Fibroblast of skin of right quadriceps (primary cell): Measurements from ENCODE around the gene C1orf53.
"Not testable (repeated sequence)": the region's sequence is repeated elsewhere in the genome, so short reads cannot be mapped to it uniquely, and the experiment has no call there.

ENCODE experiments used
- DNase-seq: peaks from one replicate; pipeline ENCODE4 v3.0.0-alpha.2; 2013

C1orf53 gene

DNA sequence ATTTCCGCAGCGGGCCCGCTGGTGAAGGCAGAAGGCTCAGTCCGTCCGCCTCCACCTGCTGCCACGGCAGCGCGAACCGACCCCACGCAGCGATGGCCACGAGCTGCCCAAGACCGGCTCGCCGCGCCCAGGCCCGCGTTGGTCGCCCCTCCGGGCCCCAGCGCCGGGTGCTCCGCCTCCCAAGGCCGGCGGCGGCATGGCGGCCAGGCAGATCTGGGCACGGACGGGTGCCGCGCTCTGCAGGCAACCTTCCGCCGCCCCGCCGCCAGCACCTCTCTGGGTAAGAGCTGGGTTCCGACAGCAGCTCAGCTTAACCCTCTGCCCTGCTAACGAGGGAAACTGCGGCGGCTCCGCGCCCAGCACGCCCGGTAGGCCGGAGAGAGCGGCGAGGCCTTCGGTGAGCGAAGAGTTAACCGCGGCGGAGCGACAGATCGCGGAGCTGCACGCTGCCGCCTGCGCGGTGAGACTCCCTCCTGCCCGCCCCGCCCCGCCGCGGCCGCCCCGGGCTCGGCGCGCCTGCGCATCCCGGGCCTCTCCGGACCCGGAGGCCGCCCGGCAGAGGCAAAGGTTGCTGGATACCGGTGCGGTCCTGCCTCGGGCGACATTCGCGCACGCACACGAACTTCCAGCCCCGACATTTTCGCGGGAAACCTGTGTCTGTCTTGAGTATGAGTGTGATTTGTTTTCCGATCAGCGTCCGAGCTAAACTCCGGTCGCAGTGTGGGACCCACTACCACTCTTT, at the start of gene C1orf53:
Gene C1orf53 (plus strand): TSS at position 177 of the 742 bp plus-strand sequence. CDS start 20 bp downstream, at position 197.
- DNase-seq = peak; percentile 87

DNA sequence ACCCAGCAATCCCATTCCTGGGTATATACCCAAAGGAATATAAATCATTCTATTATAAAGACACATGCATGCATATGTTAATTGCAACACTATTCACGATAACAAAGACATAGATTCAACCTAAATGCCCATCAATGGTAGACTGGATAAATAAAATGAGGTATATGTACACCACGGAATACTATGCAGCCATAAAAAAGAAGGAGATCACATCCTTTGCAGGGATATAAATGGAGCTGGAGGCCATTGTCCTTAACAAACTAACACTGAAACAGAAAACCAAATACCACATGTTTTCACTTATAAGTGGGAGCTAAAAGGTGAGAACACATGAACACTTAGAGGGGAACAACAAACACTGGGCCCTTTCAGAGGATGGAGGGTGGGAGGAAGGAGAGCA, 46.7 kb upstream of the C1orf53 start:
- DNase-seq = not testable (repeated sequence)

DNA sequence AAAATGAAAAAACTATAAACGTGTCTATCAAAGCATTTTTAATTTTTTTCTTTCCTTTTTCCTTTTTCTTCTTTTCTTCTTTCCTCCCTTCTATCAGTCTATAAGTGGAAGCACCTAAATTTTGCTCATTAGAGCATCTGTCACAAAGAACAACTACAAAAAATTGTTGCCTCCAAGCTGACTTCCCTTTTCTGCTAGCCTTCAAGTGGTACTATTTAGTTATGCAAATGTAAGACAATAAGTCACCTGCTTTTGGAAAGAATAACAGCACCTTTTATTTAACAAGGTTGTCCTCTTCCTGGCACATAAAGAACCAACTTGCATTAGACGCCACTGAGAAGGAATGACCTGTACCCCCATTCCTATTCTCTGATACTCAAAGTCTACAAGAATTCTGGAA, 45.0 kb upstream of the C1orf53 start:
- DNase-seq = no peak

DNA sequence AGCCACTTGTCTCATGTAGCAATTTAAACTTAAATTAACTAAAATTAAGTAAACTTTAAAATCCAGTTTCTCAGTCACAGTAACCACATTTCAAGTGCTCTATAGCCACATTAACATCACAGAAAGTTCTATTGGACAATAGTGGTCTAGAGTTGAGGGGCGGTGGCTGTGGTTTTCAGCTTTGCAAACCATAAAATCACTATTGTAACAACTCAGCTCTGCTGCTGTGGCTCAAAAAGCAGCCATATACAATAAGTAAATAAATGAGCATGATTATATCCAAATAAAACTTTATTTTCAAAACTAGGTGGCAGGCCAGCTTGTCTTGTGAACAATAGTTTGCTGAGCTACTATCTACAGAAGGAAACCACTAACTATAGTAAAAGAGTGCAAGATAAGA, 43.4 kb upstream of the C1orf53 start:
- no peak for DNase-seq

DNA sequence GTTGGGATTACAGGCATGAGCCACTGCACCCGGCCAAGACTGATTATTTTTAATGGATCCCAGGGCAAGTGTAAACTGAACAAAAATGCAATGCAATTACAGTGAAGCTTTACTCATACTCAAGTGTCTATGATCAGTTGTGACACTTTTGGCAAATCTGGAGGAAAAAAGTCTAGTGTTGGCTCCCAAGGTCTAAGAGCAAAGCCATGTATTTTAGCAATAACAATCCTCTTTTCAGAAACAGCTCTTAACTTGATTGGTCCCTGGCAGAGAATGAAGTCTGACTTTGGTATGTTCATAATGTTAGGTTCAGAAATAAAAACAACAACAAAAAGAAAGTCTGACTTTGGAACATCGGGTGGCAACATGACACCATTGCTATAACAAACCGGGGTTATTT, 40.2 kb upstream of the C1orf53 start:
- no peak for DNase-seq

DNA sequence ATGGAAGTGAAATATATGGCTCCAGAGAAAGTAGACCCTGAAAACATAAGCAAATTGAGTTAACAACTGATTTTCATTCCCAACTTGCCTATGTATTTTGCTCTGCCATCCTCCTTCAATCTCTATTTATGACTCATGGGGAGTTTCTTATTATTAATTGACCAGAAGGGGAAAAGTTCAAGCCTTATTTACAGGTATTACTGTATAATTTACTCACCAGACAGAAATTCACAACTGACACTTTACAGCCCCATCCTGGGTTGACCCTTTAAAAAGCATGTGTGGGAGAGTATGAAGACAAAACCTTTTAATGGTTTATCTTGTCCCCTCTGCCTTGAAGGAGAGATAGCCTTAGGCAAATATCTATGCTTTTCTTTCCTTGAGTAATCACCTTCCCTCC, 39.8 kb upstream of the C1orf53 start:
- DNase-seq = no peak

DNA sequence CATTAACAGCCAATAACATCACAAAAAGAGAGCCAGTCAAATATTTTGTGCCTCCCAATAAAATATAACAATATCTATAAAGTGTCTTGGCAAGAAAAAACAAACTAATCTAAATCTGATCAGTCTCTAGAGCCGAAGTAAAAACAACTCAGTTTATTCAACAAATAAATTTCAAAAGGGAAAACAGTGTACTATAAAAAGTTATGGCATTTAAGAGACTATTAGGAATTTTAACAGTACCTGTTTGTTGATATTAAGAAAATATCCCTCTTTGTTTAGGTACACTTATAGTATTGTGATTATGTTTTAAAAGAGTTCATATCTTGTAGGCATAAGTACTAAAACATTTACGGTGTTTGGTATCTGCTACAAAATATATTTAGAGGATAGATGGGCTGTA, 36.6 kb upstream of the C1orf53 start:
- no peak for DNase-seq

DNA sequence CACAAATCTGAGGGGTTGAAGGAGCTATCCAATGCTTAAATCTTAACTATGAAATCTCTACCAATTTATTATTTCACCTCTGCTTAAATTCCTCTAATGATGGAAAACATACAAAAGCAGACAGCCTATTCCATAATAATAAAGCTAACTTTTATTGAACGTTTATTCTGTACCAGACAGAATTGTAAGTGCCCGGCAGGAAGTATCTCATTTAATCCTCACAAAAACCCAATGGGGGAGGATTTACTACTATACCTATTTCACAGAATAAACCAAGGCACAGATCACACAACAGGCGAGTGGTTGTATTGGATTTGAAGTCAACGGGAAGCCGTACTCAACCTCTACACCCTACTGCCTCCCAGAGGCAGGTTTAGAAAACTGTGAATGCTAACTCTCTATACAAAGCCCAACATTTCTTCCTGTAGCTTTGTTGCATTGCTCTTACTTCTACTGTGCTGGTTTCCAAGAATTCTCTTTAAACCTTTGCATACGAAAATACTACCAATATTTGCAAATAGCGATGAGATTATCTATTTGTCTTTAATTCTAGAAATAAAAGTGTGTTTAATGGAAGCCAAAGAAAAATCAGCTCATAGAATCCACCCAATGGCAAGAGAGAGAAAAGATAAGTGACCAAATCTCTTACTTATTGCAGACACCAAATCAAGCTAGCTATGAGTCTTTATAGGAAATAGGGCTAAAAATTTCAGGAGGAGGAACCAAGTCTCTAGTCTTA, 33.5 kb upstream of the C1orf53 start:
- peak; percentile 63 for DNase-seq

DNA sequence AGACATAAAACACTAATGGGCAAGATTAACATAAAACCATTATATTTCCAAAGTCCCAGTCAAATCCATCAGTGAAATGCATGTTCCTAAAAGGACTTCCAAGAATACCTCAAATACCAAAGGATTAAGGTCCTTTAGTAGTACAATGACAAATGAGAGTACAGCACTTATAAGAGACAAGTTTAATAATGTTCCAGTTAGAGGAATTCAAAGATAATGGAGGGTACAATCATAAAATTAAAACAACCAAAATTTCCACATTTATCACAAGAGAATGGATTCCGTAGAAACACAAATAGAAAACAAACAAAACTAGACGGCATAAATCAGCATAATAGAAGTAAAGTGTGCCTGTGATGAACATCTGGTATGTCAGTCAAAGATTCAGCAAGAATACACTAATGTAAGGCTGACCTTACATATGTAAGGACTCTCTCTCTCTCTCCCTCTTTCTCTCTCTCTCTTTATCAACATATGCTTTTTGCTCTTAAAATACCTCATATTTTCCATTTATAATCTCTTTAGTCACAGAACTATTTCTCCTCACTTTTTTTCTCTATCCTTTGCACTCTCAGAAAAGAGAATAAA, 32.8 kb upstream of the C1orf53 start:
- DNase-seq = no peak

DNA sequence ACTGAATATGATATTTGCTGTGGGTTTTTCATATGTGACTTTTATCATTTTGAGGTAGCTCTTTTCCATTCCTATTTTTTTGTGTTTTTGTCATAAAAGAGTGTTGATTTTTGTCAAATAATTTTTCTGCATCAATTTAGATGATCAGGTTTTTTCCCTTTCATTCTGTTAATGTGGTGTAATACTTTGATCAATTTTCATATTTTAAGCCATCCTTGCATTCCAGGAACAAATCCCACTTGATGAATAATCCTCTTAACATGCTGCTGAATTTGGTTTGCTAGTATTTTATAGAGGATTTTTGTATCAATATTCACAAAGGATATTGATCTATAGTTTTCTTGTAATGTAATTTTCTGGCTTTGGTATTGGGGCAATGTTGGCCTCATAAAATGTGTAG, 25.5 kb upstream of the C1orf53 start:
- no peak for DNase-seq

DNA sequence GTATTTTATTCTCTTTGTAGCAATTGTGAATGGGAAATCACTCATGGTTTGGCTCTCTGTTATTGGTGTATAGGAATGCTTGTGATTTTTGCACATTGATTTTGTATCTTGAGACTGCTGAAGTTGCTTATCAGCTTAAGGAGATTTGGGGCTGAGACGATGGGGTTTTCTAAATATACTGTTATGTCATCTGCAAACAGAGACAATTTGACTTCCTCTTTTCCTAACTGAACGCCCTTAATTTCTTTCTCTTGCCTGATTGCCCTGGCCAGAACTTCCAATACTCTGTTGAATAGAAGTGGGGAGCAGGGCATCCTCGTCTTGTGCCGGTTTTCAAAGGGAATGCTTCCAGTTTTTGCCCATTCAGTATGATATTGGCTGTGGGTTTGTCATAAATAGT, 22.0 kb upstream of the C1orf53 start:
- not testable (repeated sequence) for DNase-seq

DNA sequence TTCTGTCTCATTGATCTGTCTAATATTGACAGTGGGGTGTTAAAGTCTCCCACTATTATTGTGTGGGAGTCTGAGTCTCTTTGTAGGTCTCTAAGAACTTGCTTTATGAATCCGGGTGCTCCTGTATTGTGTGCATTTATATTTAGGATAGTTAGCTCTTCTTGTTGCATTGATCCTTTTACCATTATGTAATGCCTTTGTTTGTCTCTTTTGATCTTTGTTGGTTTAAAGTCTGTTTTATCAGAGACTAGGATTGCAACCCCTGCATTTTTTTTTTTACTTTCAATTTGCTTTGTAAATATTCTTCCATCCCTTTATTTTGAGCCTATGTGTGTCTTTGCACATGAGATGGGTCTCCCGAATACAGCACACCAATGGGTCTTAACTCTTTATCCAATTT, 20.2 kb upstream of the C1orf53 start:
- not testable (repeated sequence) for DNase-seq

DNA sequence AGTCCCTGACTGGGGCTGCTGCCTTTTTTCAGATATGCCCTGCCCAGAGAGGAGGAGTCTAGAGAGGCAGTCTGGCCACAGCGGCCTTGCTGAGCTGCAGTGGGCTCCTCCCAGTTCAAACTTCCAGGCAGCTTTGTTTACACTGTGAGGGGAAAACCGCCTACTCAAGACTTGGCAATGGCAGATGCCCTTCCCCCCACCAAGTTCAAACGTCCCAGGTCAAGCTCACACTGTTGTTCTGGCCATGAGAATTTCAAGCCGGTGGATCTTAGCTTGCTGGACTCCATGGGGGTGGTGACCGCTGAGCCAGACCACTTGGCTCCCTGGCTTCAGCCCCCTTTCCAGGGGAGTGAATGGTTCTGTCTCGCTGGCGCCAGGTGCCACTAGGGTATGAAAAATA, 18.3 kb upstream of the C1orf53 start:
- DNase-seq = no peak

DNA sequence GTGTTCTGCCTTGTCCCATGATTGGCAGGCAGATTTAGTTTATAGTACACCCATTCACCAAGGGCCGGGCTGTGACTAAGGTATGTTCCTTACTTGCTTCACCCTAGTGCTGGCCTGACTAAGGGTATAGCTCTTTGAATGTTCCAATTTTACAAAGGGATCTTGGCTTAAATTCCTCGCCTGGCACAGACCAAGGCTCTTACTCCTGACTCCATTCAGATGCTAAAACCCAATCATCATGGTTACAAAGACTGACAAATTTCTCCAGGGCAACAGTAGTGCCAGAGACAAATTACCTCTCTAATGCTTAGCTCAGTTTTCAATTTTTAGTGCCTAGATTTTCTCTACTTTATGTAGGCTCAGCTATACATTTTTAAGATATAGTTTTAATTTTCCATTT, 11.5 kb upstream of the C1orf53 start:
- DNase-seq = no peak

DNA sequence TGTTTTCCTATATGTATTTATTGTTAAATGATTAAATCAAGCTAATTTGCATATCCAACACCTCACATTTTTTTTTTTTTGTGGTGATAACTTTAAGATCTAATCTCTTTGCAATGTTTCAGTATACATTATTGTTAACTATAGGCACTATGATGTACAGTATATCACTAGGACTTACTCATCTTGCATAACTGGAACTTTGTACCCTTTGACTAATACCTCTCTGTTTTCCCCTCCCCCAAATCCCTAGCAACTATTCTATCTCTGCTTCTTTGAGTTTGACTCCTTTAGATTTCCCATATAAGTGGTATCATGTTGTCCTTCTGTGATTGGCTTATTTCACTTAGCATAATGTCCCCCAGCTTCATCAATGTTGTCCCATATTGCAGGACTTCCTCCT, 9.7 kb upstream of the C1orf53 start:
- no peak for DNase-seq

DNA sequence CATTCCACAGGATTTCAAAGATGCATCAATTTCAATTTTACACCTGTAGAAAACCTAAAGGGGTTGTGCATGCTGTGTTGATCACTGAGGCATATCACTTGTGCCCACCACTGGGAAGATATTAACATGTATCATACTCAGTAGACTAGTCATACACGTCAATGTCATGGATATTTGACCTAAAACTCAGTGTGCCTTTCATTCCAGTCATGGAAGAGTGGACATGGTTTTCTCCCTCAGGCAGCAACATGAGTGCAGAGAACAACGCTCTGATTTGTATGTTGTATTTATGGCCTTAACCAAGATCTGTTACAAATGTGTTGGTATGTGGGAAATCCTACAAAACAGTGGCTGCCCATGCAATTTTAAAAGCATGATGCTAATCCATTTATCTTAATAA, 6.1 kb upstream of the C1orf53 start:
- no peak for DNase-seq

DNA sequence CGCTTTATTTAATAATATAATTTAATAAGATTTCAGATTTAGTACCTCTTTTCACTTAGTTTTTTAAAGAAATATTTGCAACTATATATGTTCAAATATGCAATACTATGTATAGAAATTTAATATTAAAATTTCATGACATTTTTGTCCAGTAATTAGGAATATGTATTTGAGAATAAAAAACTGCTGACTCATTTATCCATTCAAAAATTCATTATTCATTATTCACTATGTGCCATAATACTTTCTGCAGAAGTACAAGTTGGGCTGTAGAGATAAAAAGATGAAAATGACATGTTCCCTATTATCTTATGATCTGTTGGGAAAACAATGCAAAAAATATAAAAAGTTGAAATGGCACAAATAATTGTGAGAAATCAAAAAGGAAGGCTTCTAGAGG, 3.4 kb upstream of the C1orf53 start:
- no peak for DNase-seq

DNA sequence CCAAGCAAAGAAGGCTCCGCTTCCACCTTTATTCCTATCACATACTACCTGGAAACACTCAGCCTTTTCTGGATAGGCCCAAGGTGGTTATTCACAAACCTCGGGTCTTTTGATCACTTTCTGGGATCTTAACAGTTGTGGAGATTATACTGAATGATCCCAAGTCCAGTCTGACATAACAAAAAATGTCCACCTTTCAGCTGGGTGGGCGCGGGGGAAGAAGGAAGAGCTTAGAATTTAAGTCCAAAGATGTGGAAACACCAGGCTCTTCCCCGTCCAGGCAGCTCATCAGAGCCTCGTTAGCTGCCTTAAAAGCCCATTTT, 338 bp upstream of the C1orf53 start:
- no peak for DNase-seq

DNA sequence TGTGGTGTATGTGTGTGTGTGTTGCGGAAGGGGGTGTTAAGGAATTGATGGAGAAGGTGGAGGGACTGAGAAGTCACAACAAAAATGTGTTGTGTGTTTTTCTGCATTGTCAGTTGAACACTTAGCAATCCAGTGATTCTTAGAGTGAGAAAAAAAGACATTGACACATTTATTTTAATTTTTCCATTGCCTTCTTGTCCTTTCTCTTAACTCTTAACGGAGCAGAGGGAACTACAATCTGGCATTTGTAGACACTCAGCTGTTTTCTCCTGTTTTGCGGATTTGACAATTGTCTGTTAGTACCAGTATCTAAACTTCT, 725 bp downstream of the C1orf53 start:
- DNase-seq = no peak

DNA sequence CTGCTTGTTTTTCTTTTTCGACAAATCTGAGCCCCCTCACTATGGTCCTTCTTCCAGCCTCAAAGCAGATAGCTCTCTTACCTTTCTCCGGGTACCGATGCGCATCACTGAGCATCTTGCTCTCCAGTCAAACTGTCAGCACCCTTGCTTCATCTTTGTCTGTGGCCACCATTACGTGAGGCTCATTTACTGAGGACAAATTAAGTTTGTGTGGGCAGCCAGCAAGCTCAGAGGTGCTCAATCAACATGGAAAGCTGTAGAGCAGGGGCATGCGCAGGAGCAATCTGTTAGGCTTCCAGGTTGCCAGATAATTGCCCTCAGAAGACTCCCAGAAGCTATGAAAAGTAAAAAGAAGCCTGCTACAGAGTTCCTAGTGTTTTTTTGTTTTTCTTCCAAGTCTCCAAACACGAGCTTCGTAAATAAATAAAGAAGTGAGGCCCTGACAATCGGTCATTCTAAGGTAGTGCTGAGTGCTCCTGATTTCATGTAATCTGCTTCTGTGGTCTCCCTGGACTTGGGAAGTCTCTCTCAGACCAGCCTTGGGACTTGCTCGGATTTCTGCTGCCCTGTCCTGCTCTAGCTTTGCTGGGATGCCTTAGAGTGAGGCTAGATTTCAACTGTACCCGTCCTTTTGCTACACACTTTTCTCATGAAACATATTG, 1.8 kb downstream of the C1orf53 start:
- no peak for DNase-seq

DNA sequence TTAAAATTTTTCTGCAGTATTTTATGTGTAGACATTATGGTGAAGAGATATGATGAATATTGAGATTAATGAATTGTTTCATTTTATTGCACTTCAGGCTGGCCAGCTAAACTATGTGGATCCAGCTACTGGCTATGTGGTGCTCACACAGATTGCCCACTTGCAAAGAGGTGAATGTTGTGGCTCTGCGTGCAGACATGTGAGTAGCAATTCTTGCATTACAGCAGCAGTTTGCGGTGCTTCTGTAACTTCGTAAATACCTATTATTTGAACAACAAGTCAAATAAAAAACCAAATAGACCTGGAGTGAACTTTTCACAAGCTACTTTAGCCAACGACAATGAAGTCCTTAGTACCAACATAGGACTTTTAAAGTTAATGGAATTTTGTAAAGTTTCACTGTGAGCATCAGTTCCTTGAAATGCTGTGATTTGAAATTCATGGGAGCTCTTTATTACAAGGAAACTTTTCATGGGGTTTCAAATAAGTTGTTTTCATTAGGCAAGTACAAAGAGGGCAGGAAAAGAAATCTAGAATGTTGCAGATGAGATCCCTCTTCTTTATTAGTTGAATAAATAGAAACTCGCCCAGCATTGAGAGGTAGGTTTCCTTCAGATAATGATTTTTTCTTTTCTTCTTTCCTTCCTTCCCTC, 3.4 kb downstream of the C1orf53 start:
- no peak for DNase-seq

DNA sequence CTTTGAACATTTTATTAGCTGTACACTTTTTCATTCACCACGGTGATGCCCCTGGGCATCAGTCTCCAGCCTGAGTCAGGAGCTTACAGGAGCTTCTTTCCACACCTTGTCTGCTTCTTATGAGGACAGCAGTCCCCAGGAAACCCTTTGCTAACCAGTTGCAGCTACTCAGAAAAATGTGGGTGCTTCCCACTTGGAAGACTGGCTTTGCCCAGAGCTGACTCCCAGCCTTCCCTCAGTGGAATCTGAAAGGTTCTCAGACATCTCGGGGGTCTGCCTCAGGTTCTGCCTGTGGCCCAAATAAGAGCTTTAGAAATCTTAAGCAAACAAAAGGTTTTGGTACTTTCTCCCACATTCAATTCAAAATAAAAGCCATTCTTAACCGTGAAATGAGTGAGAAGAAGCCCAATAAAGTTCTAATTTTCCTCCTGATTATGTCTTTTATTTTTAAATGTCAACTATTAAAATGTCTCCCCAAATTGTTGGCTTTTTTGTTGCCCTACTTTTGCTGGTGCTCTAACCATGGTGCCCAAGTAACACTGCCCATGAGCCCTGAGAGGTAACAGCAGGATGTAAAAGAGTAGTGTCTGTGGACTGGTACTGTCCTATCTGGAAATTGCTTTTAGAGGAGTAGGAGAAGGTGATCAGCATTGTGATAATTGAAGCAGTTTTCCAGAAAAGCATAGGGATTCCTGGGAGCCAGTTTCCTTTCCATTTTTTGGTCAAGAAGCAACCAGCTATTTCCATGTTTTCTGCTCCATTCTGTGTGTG, 5.6 kb downstream of the C1orf53 start:
- DNase-seq = no peak
